NB4 (cell line): ENCODE results near the gene SPTLC3.

Source experiments
- MYC ChIP-seq: IDR thresholded peaks from 2 replicates; pipeline ENCODE4 v1.6.1; 2011; ENCODE audit warnings: low read depth, low read length
- POLR2A ChIP-seq: IDR thresholded peaks from 2 replicates; pipeline ENCODE4 v1.6.1; 2011; ENCODE audit warnings: mild to moderate bottlenecking; ENCODE audit not compliant: insufficient read length; ENCODE audit errors: extremely low read depth
- TF ChIP-seq, protein P1 (sequence below): IDR thresholded peaks from one replicate; pipeline ENCODE4 v1.5.1; 2012; ENCODE audit warnings: low read depth, low read length
- TF ChIP-seq, protein P2 (sequence below): IDR thresholded peaks from 2 replicates; pipeline ENCODE4 v1.6.1; 2011; ENCODE audit warnings: low read depth, low read length

DNA sequence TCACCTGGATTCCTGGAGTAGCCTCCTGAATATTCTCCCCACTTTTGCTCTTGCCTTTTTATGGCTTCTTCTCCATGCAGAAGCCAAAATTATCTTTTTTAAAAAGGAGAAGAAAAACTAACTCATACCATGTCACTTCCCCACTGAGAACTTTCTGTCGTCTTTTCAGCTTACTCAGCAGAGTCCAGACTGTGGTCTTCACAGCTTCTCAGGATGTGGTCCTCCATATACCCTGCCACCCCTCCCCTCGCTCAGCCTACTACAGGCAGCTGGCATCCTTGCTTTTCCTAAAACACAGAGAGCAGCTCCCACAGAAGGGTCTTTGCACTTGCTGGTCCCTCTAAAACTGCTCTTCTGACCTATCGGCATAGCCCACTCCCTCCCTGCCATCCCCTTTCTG is 122.9 kb downstream of the SPTLC3 start:
- TF ChIP-seq, protein P1, sequence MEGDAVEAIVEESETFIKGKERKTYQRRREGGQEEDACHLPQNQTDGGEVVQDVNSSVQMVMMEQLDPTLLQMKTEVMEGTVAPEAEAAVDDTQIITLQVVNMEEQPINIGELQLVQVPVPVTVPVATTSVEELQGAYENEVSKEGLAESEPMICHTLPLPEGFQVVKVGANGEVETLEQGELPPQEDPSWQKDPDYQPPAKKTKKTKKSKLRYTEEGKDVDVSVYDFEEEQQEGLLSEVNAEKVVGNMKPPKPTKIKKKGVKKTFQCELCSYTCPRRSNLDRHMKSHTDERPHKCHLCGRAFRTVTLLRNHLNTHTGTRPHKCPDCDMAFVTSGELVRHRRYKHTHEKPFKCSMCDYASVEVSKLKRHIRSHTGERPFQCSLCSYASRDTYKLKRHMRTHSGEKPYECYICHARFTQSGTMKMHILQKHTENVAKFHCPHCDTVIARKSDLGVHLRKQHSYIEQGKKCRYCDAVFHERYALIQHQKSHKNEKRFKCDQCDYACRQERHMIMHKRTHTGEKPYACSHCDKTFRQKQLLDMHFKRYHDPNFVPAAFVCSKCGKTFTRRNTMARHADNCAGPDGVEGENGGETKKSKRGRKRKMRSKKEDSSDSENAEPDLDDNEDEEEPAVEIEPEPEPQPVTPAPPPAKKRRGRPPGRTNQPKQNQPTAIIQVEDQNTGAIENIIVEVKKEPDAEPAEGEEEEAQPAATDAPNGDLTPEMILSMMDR: no peak
- TF ChIP-seq POLR2A: no peak
- TF ChIP-seq, protein P2, sequence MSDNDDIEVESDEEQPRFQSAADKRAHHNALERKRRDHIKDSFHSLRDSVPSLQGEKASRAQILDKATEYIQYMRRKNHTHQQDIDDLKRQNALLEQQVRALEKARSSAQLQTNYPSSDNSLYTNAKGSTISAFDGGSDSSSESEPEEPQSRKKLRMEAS: no peak
- TF ChIP-seq MYC: no peak
